Uterus (tissue), 4 donors: ENCODE data around the gene RGS7. TPM values are rescaled to one million over a fixed set of nuclear protein-coding genes. Genes with fewer than 3 reads are reported as not detected.

Experiments
- DNase-seq, 2 donors: peaks; one replicate each; pipeline ENCODE4 v3.0.0-alpha.2; 2019 to 2020
- H3K27ac ChIP-seq, 2 donors: fragments of 200-600 bp; sonication (generic); 1 replicate in 1 of 2; 2 replicates in 1 of 2; pipeline ENCODE4 v1.5.1; 2016 to 2018
- H3K27me3 ChIP-seq, 2 donors: fragments of 200-600 bp; sonication (generic); one replicate each; pipeline ENCODE4 v1.5.1; 2018 to 2019; ENCODE audit warnings: control low read depth in 1 of 2
- H3K36me3 ChIP-seq, 2 donors: fragments of 200-600 bp; sonication (generic); one replicate each; pipeline ENCODE4 v1.5.1; 2019; ENCODE audit warnings: control low read depth in 1 of 2
- H3K4me1 ChIP-seq, 2 donors: fragments of 200-600 bp; sonication (generic); one replicate each; pipeline ENCODE4 v1.5.1; 2018 to 2019; ENCODE audit warnings: control low read depth in 1 of 2
- H3K4me3 ChIP-seq, 2 donors: fragments of 200-600 bp; sonication (generic); 1 replicate in 1 of 2; 2 replicates in 1 of 2; pipeline ENCODE4 v1.5.1; 2018 to 2019; ENCODE audit warnings: mild to moderate bottlenecking in 1 of 2
- H3K9me3 ChIP-seq, 2 donors: fragments of 200-600 bp; sonication (generic); one replicate each; pipeline ENCODE4 v1.5.1; 2019; ENCODE audit warnings: control low read depth in 1 of 2
- POLR2A ChIP-seq, 2 donors: fragments of 450-650 bp; IDR thresholded peaks; one replicate each; pipeline ENCODE4 v1.6.1; 2016; ENCODE audit warnings: antibody characterized with exemption in 2 of 2, mild to moderate bottlenecking in 1 of 2, moderate library complexity in 1 of 2
- intact Hi-C: fragments of 100-400 bp; cut with DNase I; formaldehyde crosslinking; loops from one replicate; pipeline ENCODE4 v1.15.1; 2023; ENCODE audit warnings: low total_unique reads
- total RNA-seq, 4 donors: library from RNA; depleted of rRNA in 3 of 4; stranded (reverse); fragments of >200 nt in 3 of 4; gene quantifications; one replicate each; pipeline versions ENCODE4 v1.1.0 to v1.2.4, GENCODE V29; 2014 to 2023
- TF ChIP-seq, protein P1 (sequence below), 4 experiments: fragments of 200-600 bp in 2 of 4; fragments of 450-650 bp in 2 of 4; sonication (generic) in 2 of 4; IDR thresholded peaks; one replicate each; pipeline ENCODE4 v1.5.1; 2016 to 2019; ENCODE audit warnings: antibody characterized with exemption in 4 of 4, mild to moderate bottlenecking in 2 of 4, moderate library complexity in 1 of 4
- donor health status: DM: yes; HTN: yes; CAD: no.

Gene RGS7
- total RNA-seq, 4 donors from 2014 or later: 0.62 TPM; not detected in 3

DNA sequence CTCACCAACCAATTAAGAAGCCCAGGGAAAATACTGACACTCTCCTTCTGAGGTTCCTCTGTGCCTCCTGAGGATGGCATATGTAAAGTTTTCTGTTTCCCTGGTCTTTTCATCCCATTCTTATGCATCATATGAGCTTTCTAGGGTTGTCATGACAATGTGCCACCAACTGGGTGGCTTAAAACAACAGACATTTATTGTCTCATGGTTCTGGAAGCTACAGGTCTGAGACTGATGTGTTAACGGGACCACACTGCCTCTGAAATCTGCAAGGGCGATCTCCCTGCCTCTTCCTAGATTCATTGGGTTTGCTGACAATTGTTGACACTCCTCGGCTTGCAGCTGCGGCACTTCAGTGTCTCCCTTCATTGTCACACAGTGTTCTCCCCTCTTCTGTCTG, 308.4 kb downstream of the RGS7 start:
- Histone ChIP-seq H3K27me3 (no peaks in the 10 kb centered on the region), H3K4me3 (no peak overlapping the region), H3K4me1 (no peaks in the 10 kb centered on the region), H3K27ac (no peak overlapping the region), H3K36me3 (no peaks in the 10 kb centered on the region), H3K9me3 (no peaks in the 10 kb centered on the region)
- TF ChIP-seq POLR2A (IDR thresholded peaks at IDR 0.05): no peak
- no peak for DNase-seq
- intact Hi-C loops: no loop called here

DNA sequence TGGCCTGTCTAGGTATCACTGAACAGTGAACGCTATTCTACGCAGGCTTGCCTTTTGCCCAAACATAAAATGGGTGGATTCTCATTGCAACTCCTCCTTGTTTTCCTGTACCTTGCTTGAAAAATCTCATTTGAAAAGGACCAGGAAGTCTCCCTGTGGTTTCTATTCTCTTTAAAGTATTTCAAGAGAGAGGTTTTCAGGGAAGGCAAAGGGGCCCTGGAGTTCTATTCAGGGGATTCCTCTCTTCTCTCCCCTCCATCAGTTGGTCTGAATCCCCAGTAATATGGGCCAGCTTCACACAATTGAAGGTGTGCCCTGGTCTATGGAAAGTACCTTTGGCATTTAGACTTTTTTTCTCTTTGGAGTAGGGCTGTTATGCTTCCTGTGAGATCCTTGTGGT, 311.3 kb downstream of the RGS7 start:
- no peak for DNase-seq
- Histone ChIP-seq H3K27me3 (no peaks in the 10 kb centered on the region), H3K27ac (no peak overlapping the region), H3K36me3 (no peaks in the 10 kb centered on the region), H3K4me1 (no peaks in the 10 kb centered on the region), H3K9me3 (no peaks in the 10 kb centered on the region), H3K4me3 (no peak overlapping the region)
- intact Hi-C loops: no loop called here
- TF ChIP-seq, protein P1, sequence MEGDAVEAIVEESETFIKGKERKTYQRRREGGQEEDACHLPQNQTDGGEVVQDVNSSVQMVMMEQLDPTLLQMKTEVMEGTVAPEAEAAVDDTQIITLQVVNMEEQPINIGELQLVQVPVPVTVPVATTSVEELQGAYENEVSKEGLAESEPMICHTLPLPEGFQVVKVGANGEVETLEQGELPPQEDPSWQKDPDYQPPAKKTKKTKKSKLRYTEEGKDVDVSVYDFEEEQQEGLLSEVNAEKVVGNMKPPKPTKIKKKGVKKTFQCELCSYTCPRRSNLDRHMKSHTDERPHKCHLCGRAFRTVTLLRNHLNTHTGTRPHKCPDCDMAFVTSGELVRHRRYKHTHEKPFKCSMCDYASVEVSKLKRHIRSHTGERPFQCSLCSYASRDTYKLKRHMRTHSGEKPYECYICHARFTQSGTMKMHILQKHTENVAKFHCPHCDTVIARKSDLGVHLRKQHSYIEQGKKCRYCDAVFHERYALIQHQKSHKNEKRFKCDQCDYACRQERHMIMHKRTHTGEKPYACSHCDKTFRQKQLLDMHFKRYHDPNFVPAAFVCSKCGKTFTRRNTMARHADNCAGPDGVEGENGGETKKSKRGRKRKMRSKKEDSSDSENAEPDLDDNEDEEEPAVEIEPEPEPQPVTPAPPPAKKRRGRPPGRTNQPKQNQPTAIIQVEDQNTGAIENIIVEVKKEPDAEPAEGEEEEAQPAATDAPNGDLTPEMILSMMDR (IDR thresholded peaks at IDR 0.05): no peak
- TF ChIP-seq POLR2A (IDR thresholded peaks at IDR 0.05): no peak

DNA sequence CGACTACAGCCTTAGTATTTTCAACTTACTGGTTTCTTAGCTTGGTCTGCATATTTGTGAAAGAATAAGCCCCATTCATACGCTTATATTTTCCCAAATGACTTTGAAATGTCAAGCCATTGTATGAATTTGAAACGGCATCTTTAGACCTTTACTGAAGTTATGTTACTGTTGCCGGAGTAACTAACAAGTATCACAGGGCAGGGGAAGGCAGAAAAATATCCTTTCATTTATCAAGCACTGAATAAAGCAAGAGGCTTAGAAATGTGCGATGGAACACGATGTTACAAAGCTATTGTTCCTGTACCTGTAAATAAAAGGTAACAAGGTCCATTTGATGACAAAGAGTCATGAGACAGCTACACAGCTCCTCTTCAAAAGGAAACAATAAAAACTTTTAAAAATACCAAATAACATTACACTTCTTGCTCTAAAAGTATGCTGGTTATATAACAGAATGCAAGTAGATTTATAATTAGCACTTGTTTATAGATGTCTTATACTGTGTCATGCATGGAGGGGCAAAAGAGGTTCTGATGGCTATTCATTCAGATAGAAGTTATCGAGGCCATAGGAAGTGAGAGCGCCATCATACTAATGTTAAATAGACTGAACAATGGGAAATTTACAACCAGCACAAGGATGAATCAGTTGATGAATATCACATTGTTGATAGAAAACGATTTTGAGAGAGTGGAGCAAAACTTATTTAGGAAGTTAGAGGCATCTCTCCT, 322.6 kb downstream of the RGS7 start:
- H3K27ac ChIP-seq: no peak overlapping the region
- intact Hi-C loops: no loop called here
- H3K9me3 ChIP-seq: no peaks in the 10 kb centered on the region
- no peaks in the 10 kb centered on the region for H3K4me1 ChIP-seq
- H3K36me3 ChIP-seq: no peaks in the 10 kb centered on the region
- DNase-seq: no peak
- no peaks in the 10 kb centered on the region for H3K27me3 ChIP-seq
- H3K4me3 ChIP-seq: no peak overlapping the region
- TF ChIP-seq, protein P1 (IDR thresholded peaks at IDR 0.05): no peak
- no peak for TF ChIP-seq POLR2A (IDR thresholded peaks at IDR 0.05)

DNA sequence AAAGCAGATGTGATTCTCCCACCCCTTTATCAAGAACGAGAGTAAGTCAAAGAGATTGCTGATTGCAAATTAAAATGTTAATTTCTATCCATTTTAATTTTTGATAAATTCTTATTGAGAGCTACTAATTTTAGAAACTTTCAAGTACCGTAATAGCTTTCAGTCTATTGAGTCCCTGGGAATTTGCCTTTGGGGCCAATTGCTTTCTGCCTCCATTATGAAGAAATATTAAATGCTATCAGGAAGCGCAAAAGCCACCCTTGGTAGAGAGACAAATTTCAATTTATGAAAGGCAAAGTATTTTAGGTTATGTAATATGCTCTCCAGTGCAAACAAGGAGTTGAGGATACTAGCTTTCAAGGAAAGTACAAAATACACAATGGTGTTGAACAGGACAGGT, 332.2 kb downstream of the RGS7 start:
- intact Hi-C loops: no loop called here
- Histone ChIP-seq H3K4me1 (no peaks in the 10 kb centered on the region), H3K4me3 (no peak overlapping the region), H3K27me3 (no peaks in the 10 kb centered on the region), H3K9me3 (no peaks in the 10 kb centered on the region), H3K36me3 (no peaks in the 10 kb centered on the region), H3K27ac (no peak overlapping the region)
- no peak for TF ChIP-seq POLR2A (IDR thresholded peaks at IDR 0.05)
- TF ChIP-seq, protein P1 (IDR thresholded peaks at IDR 0.05): no peak
- no peak for DNase-seq

DNA sequence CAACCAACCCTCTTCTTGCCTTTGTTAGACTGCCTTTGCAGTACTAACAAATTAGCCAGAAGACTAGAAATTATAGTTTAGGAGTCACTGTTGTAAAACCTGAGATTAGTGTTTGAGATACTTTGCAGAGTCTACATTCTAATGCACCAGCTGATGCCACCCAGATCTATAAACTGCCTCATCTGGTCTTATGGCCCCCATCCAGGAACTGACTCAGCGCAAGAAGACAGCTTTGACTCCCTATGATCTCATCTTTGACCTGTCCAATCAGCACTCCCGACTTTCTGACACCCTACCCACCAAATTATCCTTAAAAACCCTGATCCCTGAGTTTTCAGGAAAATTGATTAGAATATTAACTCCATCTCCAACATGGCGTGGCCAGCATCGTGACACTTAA, 334.6 kb downstream of the RGS7 start:
- Histone ChIP-seq H3K9me3 (no peaks in the 10 kb centered on the region), H3K4me3 (no peak overlapping the region), H3K36me3 (no peaks in the 10 kb centered on the region), H3K27ac (no peak overlapping the region), H3K27me3 (no peaks in the 10 kb centered on the region), H3K4me1 (no peaks in the 10 kb centered on the region)
- intact Hi-C loops: no loop called here
- TF ChIP-seq, protein P1 (IDR thresholded peaks at IDR 0.05): no peak
- TF ChIP-seq POLR2A (IDR thresholded peaks at IDR 0.05): no peak
- no peak for DNase-seq
